Heart left ventricle (tissue), 13 donors: ENCODE results near the gene PLG.

Experiments
- POLR2A ChIP-seq, 2 donors: fragments of 450-650 bp; IDR thresholded peaks; one replicate each; pipeline ENCODE4 v1.6.1; 2017; ENCODE audit warnings: antibody characterized with exemption in 2 of 2, mild to moderate bottlenecking in 2 of 2, moderate library complexity in 2 of 2
- TF ChIP-seq, protein P1 (sequence below), 12 donors: fragments of 200-600 bp; sonication (generic) in 4 of 12; IDR thresholded peaks; one replicate each; pipeline versions ENCODE4 v1.5.0 to v1.8.0; 2018 to 2022; ENCODE audit warnings: antibody characterized with exemption in 12 of 12, mild to moderate bottlenecking in 5 of 12
- donor health status: ischemic (EF 13 %, LVEDD 7.1; RV severe dilation, severe dysfunction).
- donor health status: DM: no; HTN: yes; CAD: no.
- donor health status: DM: no; HTN: no; CAD: no.
- donor health status: ischemic (EF 25% LVEDD 6.9; RV normal size, moderate dysfunction).
- donor health status: ischemic (EF 25% LVEDD 5.7; RV mildly dilated, moderate dysfunction).
- donor health status: ischemic (EF 35%, LVEDD 5.7; RV mildly dilated, moderate dysfunction).
- donor health status: nonischemic (EF 11% LVEDD 7.7; RV severe dilation, severe dysfunction).
- donor health status: DM: yes; HTN: yes; CAD: no.
- donor health status: PGD.
- donor health status: ischemic (EF 29% LVEDD 5.4; RV normal size, mild dysfunction).
- donor health status: nonischemic (EF 23%, LVEDD 6.1; RV moderate dilation, normal function).

GRCh38 chr6:160662842-160663241 lies 39.2 kb upstream of the PLG start:
- no peak for TF ChIP-seq POLR2A (IDR thresholded peaks at IDR 0.05)
- TF ChIP-seq, protein P1, sequence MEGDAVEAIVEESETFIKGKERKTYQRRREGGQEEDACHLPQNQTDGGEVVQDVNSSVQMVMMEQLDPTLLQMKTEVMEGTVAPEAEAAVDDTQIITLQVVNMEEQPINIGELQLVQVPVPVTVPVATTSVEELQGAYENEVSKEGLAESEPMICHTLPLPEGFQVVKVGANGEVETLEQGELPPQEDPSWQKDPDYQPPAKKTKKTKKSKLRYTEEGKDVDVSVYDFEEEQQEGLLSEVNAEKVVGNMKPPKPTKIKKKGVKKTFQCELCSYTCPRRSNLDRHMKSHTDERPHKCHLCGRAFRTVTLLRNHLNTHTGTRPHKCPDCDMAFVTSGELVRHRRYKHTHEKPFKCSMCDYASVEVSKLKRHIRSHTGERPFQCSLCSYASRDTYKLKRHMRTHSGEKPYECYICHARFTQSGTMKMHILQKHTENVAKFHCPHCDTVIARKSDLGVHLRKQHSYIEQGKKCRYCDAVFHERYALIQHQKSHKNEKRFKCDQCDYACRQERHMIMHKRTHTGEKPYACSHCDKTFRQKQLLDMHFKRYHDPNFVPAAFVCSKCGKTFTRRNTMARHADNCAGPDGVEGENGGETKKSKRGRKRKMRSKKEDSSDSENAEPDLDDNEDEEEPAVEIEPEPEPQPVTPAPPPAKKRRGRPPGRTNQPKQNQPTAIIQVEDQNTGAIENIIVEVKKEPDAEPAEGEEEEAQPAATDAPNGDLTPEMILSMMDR (IDR thresholded peaks at IDR 0.05) = no peak
